K562 treated with DMSO at 1 percent for 48 hours (cell line): ENCODE results near the gene TMX4. TPM values are rescaled to one million over a fixed set of nuclear protein-coding genes. Genes with fewer than 3 reads are reported as not detected.

Experiments used
- total RNA-seq: library from RNA; unstranded; fragments of 300-600 nt; gene quantifications from 2 replicates; pipeline ENCODE4 v1.2.3, GENCODE V29; 2022; ENCODE audit warnings: low replicate concordance; ENCODE audit errors: extremely low read depth

TMX4 gene
- not detected in 2 replicates for total RNA-seq

GRCh38 chr20:8019246-8019997, at the start of gene TMX4:
TSS of gene TMX4 (minus strand) at chr20:8019761. CDS start at chr20:8019613, 148 bp downstream.

GRCh38 chr20:7940341-7940740, 79.2 kb downstream of the TMX4 start, which contains the start of gene HAO1:
TSS of gene HAO1 (minus strand) at chr20:7940458. CDS start at chr20:7940422, 36 bp downstream.

Other genes with a start within 250 kb of the TMX4 start
- gene HAO1, start 79.3 kb downstream of the TMX4 start, total RNA-seq = not detected in 2 replicates
- gene PLCB1, start 112.5 kb upstream of the TMX4 start, total RNA-seq = not detected in 2 replicates